ENCODE measurements around the gene FECH. TPM values are rescaled to one million over a fixed set of nuclear protein-coding genes. Genes with fewer than 3 reads are reported as not detected.

FECH gene
- polyA plus RNA-seq, 3 donors, result 9.7 to 23.3 (median 9.9) TPM

GRCh38 chr18:57635003-57635822 is 48.7 kb upstream of the FECH start:
- 100% methylated on average over 1 of the region's 4 CpGs for WGBS (ENCODE audit: insufficient coverage)
- TF ChIP-seq CTCF (IDR thresholded peaks at IDR 0.05), result no peak
- peaks cover 12 to 14% of the 10 kb centered on the region in 2 donors for H3K4me1 ChIP-seq (ENCODE audit: control insufficient read depth in 1 of 2, insufficient read depth in 2 of 2, low read length in 2 of 2)
- no peak overlapping the region for H3K4me2 ChIP-seq (replicated peaks; ENCODE audit: extremely low read depth, low read length, poor library complexity, severe bottlenecking)
- no peaks in the 10 kb centered on the region for H4K20me1 ChIP-seq (ENCODE audit: insufficient read depth, low read length)
- Mint-ChIP-seq H3K4me3 (no peak overlapping the region), H3K4me1 (peaks cover 19% of the 10 kb centered on the region), H3K27me3 (ENCODE audit: low read depth in 3 of 3) (peaks cover 0 to 1% (median 0%) of the 10 kb centered on the region in 3 donors), H3K36me3 (peaks cover 14 to 23% of the 10 kb centered on the region in 2 donors), H3K9me3 (peaks cover 0 to 3% (median 0%) of the 10 kb centered on the region in 7 donors), H3K27ac (peak overlapping the region in 1 of 7 donors; percentile 27)
- no peak overlapping the region for H3K4me3 ChIP-seq (replicated peaks in 1 of 3; ENCODE audit: low read depth in 2 of 3, low read length in 3 of 3)
- no peak for DNase-seq
- H3K79me2 ChIP-seq (ENCODE audit: insufficient read depth, low read length), result peaks cover 15% of the 10 kb centered on the region
- H3K27me3 ChIP-seq (ENCODE audit: control insufficient read depth in 2 of 2, insufficient read depth in 2 of 2, low read length in 2 of 2), result no peaks in the 10 kb centered on the region
- H3K36me3 ChIP-seq (replicated peaks in 1 of 2; ENCODE audit: control insufficient read depth in 1 of 2, insufficient read depth in 2 of 2, low read length in 2 of 2), result peaks cover 0 to 6% of the 10 kb centered on the region in 2 donors
- no peak overlapping the region for H3K27ac ChIP-seq (ENCODE audit: low read depth in 1 of 2, low read length in 2 of 2)
- intact Hi-C loops (cut with micrococcal nuclease), result no loop called here
- H2AFZ ChIP-seq (ENCODE audit: insufficient read depth, low read depth, low read length, poor library complexity, severe bottlenecking), result no peak overlapping the region
- H3K9me3 ChIP-seq (replicated peaks in 1 of 2; ENCODE audit: control insufficient read depth in 1 of 2, insufficient read depth in 1 of 2, low read length in 2 of 2), result no peaks in the 10 kb centered on the region
- no peak overlapping the region for H3K9ac ChIP-seq (ENCODE audit: insufficient read depth, low read length, poor library complexity, severe bottlenecking)

- peak overlapping the region in 4 of 7 donors; percentile 17 to 95 (median 42) for H3K27ac Mint-ChIP-seq
- H3K4me3 ChIP-seq (replicated peaks in 1 of 3; ENCODE audit: low read depth in 2 of 3, low read length in 3 of 3), result peak overlapping the region in 1 of 3 experiments; percentile 82
- H3K9me3 Mint-ChIP-seq, result no peaks in the 10 kb centered on the region
- peaks cover 15% of the 10 kb centered on the region for H3K79me2 ChIP-seq (ENCODE audit: insufficient read depth, low read length)
- no peak for DNase-seq
- H3K4me3 Mint-ChIP-seq, result peak overlapping the region in 1 of 2 donors; percentile 18
- peaks cover 0 to 6% of the 10 kb centered on the region in 2 donors for H3K36me3 Mint-ChIP-seq
- H3K4me2 ChIP-seq (replicated peaks; ENCODE audit: extremely low read depth, low read length, poor library complexity, severe bottlenecking), result peak overlapping the region; percentile 81
- no peak for TF ChIP-seq CTCF (IDR thresholded peaks at IDR 0.05)
- H3K4me1 ChIP-seq (ENCODE audit: control insufficient read depth in 1 of 2, insufficient read depth in 2 of 2, low read length in 2 of 2), result peaks cover 16 to 21% of the 10 kb centered on the region in 2 donors
- no peaks in the 10 kb centered on the region for H4K20me1 ChIP-seq (ENCODE audit: insufficient read depth, low read length)
- H3K9me3 ChIP-seq (replicated peaks in 1 of 2; ENCODE audit: control insufficient read depth in 1 of 2, insufficient read depth in 1 of 2, low read length in 2 of 2), result no peaks in the 10 kb centered on the region
- H3K27me3 Mint-ChIP-seq (ENCODE audit: low read depth in 3 of 3), result peaks cover 0 to 1% (median 0%) of the 10 kb centered on the region in 3 donors
- H3K27me3 ChIP-seq (ENCODE audit: control insufficient read depth in 2 of 2, insufficient read depth in 2 of 2, low read length in 2 of 2), result no peaks in the 10 kb centered on the region
- peak overlapping the region in 1 of 2 donors; percentile 90 for H3K27ac ChIP-seq (ENCODE audit: low read depth in 1 of 2, low read length in 2 of 2)
- peaks cover 18% of the 10 kb centered on the region for H3K4me1 Mint-ChIP-seq
- H3K9ac ChIP-seq (ENCODE audit: insufficient read depth, low read length, poor library complexity, severe bottlenecking), result no peak overlapping the region
- H3K36me3 ChIP-seq (replicated peaks in 1 of 2; ENCODE audit: control insufficient read depth in 1 of 2, insufficient read depth in 2 of 2, low read length in 2 of 2), result no peaks in the 10 kb centered on the region
- intact Hi-C loops (cut with micrococcal nuclease), result loop anchor here in 1 of 2 donors (2.0 kb wide), 1 partner anchor 37 kb away; no protein-coding TSS in a partner anchor
- peak overlapping the region; percentile 95 for H2AFZ ChIP-seq (ENCODE audit: insufficient read depth, low read depth, low read length, poor library complexity, severe bottlenecking)
- 100% methylated on average over 2 of the region's 2 CpGs for WGBS (ENCODE audit: insufficient coverage)
These were observed 45.2 kb upstream of the FECH start for GRCh38 chr18:57631697-57632096.
